ENCODE measurements around the gene CEP295NL. TPM values are rescaled to one million over a fixed set of nuclear protein-coding genes. Genes with fewer than 3 reads are reported as not detected.

Gene CEP295NL
- total RNA-seq, 1 experiment from 2014 or later: 1.9 TPM

DNA sequence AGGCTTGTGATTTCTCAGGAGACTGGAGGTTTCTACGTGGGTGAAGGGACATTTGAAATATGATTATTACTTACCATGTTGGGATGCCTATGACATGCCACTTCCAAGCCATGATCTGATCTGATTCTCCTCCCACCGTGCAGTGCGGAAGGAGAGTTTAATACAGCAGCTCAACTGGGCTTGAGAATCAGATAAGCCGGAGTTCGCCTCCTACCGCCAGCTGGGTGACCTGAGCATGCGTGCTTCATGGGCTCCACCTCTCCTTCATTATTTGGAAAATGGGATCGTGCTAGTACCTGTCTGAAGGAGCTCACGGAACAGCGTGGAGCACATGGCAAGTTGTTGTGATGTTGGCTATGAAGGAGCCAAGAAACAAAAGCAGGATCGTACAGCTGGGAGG lies 34.6 kb upstream of the CEP295NL start:
- no TSS peak for BruUV-seq (replicated peaks)
- intact Hi-C loops (cut with micrococcal nuclease): no loop called here
- TF ChIP-seq RAD21 (IDR thresholded peaks at IDR 0.05; ENCODE audit: low read depth) (no peak), SRF (IDR thresholded peaks at IDR 0.05; ENCODE audit: low read depth) (no peak), YY1 (IDR thresholded peaks at IDR 0.05; ENCODE audit: extremely low read depth, insufficient replicate concordance, low read depth, low read length) (no peak), FOSL1 (IDR thresholded peaks at IDR 0.05; ENCODE audit: low read depth) (no peak), ELF1 (IDR thresholded peaks at IDR 0.05; ENCODE audit: borderline replicate concordance, low read depth) (no peak), EZH2 (IDR thresholded peaks at IDR 0.05) (no peak), POLR2A (IDR thresholded peaks at IDR 0.05; ENCODE audit: borderline replicate concordance, extremely low read depth, insufficient read depth, insufficient read length) (no peak), MAX (IDR thresholded peaks at IDR 0.05) (no peak), ZFX (IDR thresholded peaks at IDR 0.05) (no peak), CBX3 (IDR thresholded peaks at IDR 0.05; ENCODE audit: low read depth) (no peak), POLR2AphosphoS5 (IDR thresholded peaks at IDR 0.05; ENCODE audit: low read depth, low read length) (no peak), SIN3A (IDR thresholded peaks at IDR 0.05; ENCODE audit: low read depth) (no peak), TCF7L2 (IDR thresholded peaks at IDR 0.05; ENCODE audit: borderline replicate concordance, extremely low read depth, insufficient read depth, insufficient read length) (no peak), JUND (IDR thresholded peaks at IDR 0.05) (no peak), EGR1 (IDR thresholded peaks at IDR 0.05; ENCODE audit: low read depth) (no peak), EZH2phosphoT487 (IDR thresholded peaks at IDR 0.05; ENCODE audit: borderline replicate concordance) (no peak), ATF3 (IDR thresholded peaks at IDR 0.05) (no peak), CEBPB (IDR thresholded peaks at IDR 0.05; ENCODE audit: low read depth) (no peak)
- TF ChIP-seq, protein P1, sequence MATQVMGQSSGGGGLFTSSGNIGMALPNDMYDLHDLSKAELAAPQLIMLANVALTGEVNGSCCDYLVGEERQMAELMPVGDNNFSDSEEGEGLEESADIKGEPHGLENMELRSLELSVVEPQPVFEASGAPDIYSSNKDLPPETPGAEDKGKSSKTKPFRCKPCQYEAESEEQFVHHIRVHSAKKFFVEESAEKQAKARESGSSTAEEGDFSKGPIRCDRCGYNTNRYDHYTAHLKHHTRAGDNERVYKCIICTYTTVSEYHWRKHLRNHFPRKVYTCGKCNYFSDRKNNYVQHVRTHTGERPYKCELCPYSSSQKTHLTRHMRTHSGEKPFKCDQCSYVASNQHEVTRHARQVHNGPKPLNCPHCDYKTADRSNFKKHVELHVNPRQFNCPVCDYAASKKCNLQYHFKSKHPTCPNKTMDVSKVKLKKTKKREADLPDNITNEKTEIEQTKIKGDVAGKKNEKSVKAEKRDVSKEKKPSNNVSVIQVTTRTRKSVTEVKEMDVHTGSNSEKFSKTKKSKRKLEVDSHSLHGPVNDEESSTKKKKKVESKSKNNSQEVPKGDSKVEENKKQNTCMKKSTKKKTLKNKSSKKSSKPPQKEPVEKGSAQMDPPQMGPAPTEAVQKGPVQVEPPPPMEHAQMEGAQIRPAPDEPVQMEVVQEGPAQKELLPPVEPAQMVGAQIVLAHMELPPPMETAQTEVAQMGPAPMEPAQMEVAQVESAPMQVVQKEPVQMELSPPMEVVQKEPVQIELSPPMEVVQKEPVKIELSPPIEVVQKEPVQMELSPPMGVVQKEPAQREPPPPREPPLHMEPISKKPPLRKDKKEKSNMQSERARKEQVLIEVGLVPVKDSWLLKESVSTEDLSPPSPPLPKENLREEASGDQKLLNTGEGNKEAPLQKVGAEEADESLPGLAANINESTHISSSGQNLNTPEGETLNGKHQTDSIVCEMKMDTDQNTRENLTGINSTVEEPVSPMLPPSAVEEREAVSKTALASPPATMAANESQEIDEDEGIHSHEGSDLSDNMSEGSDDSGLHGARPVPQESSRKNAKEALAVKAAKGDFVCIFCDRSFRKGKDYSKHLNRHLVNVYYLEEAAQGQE (IDR thresholded peaks at IDR 0.05; ENCODE audit: low read depth): no peak
- RAD21 ChIA-PET (ENCODE audit: low non-redundant PET in 1 of 2, low total read pairs in 2 of 2, uncharacterized antibody in 2 of 2, unreplicated experiment in 2 of 2): no interaction called here
- no peaks in the 10 kb centered on the region for H4K20me1 ChIP-seq (ENCODE audit: insufficient read depth)
- CTCF ChIA-PET: no interaction called here
- H3K4me2 ChIP-seq (ENCODE audit: low read length): no peak overlapping the region
- no peak overlapping the region for H2AFZ ChIP-seq (ENCODE audit: low read depth, low read length, poor library complexity, severe bottlenecking)
- H3K9me2 ChIP-seq (ENCODE audit: insufficient read depth): no peaks in the 10 kb centered on the region
- POLR2A ChIA-PET: interaction anchor here (0.6 kb wide), 1 partner anchor 89 kb away, joined by 4 read pairs; no protein-coding TSS in a partner anchor
- H3K27me3 ChIP-seq (ENCODE audit: insufficient read depth, low read length): no peaks in the 10 kb centered on the region
- H3K9ac ChIP-seq (ENCODE audit: low read length): no peak overlapping the region
- no peak for DNase-seq (ENCODE audit: low read depth, low spot score)
- no peaks in the 10 kb centered on the region for H3K79me2 ChIP-seq (ENCODE audit: insufficient read depth, low read length)
- no peak for ATAC-seq
- H3K4me3 ChIP-seq (replicated peaks in 1 of 2; ENCODE audit: low read depth in 1 of 2, low read length in 2 of 2): no peak overlapping the region
- H3K9me3 ChIP-seq (ENCODE audit: control insufficient read depth in 1 of 2, insufficient read depth in 1 of 2, low read depth in 1 of 2, low read length in 2 of 2): no peaks in the 10 kb centered on the region
- peaks cover 23 to 51% of the 10 kb centered on the region in 2 experiments for H3K4me1 ChIP-seq (ENCODE audit: control insufficient read depth in 1 of 2, insufficient read depth in 2 of 2, low read length in 2 of 2)
- H3K27ac ChIP-seq (ENCODE audit: low read depth, low read length): no peak overlapping the region
- no peaks in the 10 kb centered on the region for H3K36me3 ChIP-seq (ENCODE audit: control insufficient read depth in 1 of 2, insufficient read depth in 2 of 2, low read length in 2 of 2)

Measured in HCT116 (cell line).